Subcutaneous abdominal adipose tissue (tissue), 5 donors: Measurements from ENCODE around the gene SYCE1L.
A peak's percentile ranks its signal among the peaks of the same experiment; 100 is the strongest.

Experiments used
- H3K27ac ChIP-seq: one replicate; pipeline ENCODE4 v1.7.0; 2013; ENCODE audit warnings: low read depth, mild to moderate bottlenecking, inconsistent platforms, low read length, moderate library complexity
- H3K27me3 ChIP-seq, 5 donors: one replicate each; pipeline ENCODE4 v1.7.0; 2013; ENCODE audit warnings: low read length in 5 of 5, inconsistent platforms in 1 of 5; ENCODE audit not compliant: control insufficient read depth in 5 of 5, insufficient read depth in 4 of 5
- H3K36me3 ChIP-seq, 5 donors: one replicate each; pipeline ENCODE4 v1.7.0; 2013; ENCODE audit warnings: low read length in 5 of 5; ENCODE audit not compliant: control insufficient read depth in 5 of 5, insufficient read depth in 5 of 5
- H3K4me1 ChIP-seq, 5 donors: one replicate each; pipeline ENCODE4 v1.7.0; 2013; ENCODE audit warnings: low read length in 5 of 5, mild to moderate bottlenecking in 3 of 5, moderate library complexity in 1 of 5; ENCODE audit not compliant: control insufficient read depth in 5 of 5, insufficient read depth in 5 of 5
- H3K4me3 ChIP-seq, 5 donors: one replicate each; pipeline ENCODE4 v1.7.0; 2013; ENCODE audit warnings: low read length in 5 of 5, low read depth in 1 of 5
- H3K9ac ChIP-seq, 5 donors: one replicate each; pipeline ENCODE4 v1.7.0; 2013; ENCODE audit warnings: low read length in 5 of 5, mild to moderate bottlenecking in 4 of 5, moderate library complexity in 3 of 5
- H3K9me3 ChIP-seq, 5 donors: one replicate each; pipeline ENCODE4 v1.7.0; 2013; ENCODE audit warnings: low read length in 5 of 5; ENCODE audit not compliant: control insufficient read depth in 5 of 5
- donor health status: healthy.
- donor health status: healthy.
- donor health status: healthy.
- donor health status: healthy.
- donor health status: healthy.

SYCE1L gene

GRCh38 chr16:77195411-77195810 is 3.8 kb upstream of the SYCE1L start:
- Histone ChIP-seq H3K4me1 (peaks cover 0 to 23% (median 15%) of the 10 kb centered on the region in 5 donors), H3K27me3 (no peaks in the 10 kb centered on the region), H3K36me3 (peaks cover 0 to 66% (median 58%) of the 10 kb centered on the region in 5 donors)

GRCh38 chr16:77197747-77198146 is 1.5 kb upstream of the SYCE1L start:
- Histone ChIP-seq H3K27ac (no peak overlapping the region), H3K9me3 (no peaks in the 10 kb centered on the region), H3K27me3 (no peaks in the 10 kb centered on the region), H3K4me3 (no peak overlapping the region), H3K36me3 (peaks cover 4 to 71% (median 58%) of the 10 kb centered on the region in 5 donors), H3K9ac (no peak overlapping the region), H3K4me1 (peaks cover 0 to 6% (median under 1%) of the 10 kb centered on the region in 5 donors)

More at GRCh38 chr16:77195411-77195810, 3.8 kb upstream of the SYCE1L start:
- Histone ChIP-seq H3K4me3 (no peak overlapping the region), H3K27ac (no peak overlapping the region), H3K9me3 (no peaks in the 10 kb centered on the region), H3K9ac (no peak overlapping the region)

GRCh38 chr16:77206533-77206932 is 7.3 kb downstream of the SYCE1L start:
- Histone ChIP-seq H3K36me3 (no peaks in the 10 kb centered on the region), H3K4me3 (no peak overlapping the region), H3K4me1 (peaks cover 2 to 29% (median 13%) of the 10 kb centered on the region in 5 donors), H3K9ac (no peak overlapping the region), H3K27ac (no peak overlapping the region), H3K27me3 (no peaks in the 10 kb centered on the region), H3K9me3 (no peaks in the 10 kb centered on the region)

- H3K4me1 ChIP-seq, result peaks cover 2 to 34% (median 17%) of the 10 kb centered on the region in 5 donors
- H3K9me3 ChIP-seq, result no peaks in the 10 kb centered on the region
- no peak overlapping the region for H3K27ac ChIP-seq
- H3K4me3 ChIP-seq, result no peak overlapping the region
- no peaks in the 10 kb centered on the region for H3K36me3 ChIP-seq
- H3K9ac ChIP-seq, result no peak overlapping the region
- H3K27me3 ChIP-seq, result no peaks in the 10 kb centered on the region
Measured at GRCh38 chr16:77207030-77207429, 7.8 kb downstream of the SYCE1L start.

GRCh38 chr16:77208382-77208781 is 9.2 kb downstream of the SYCE1L start:
- no peaks in the 10 kb centered on the region for H3K27me3 ChIP-seq
- no peak overlapping the region for H3K9ac ChIP-seq
- peaks cover 2 to 42% (median 31%) of the 10 kb centered on the region in 5 donors for H3K4me1 ChIP-seq
- H3K9me3 ChIP-seq, result no peaks in the 10 kb centered on the region
- H3K27ac ChIP-seq, result no peak overlapping the region
- no peaks in the 10 kb centered on the region for H3K36me3 ChIP-seq
- no peak overlapping the region for H3K4me3 ChIP-seq

- H3K9ac ChIP-seq, result peak overlapping the region in 4 of 5 donors; percentile 40 to 75 (median 70)
- no peaks in the 10 kb centered on the region for H3K9me3 ChIP-seq
Measured at GRCh38 chr16:77211880-77212740, 12.9 kb downstream of the SYCE1L start.

GRCh38 chr16:77212741-77213541 is 13.7 kb downstream of the SYCE1L start:
- H3K4me1 ChIP-seq, result peaks cover 5 to 25% (median 22%) of the 10 kb centered on the region in 5 donors
- no peak overlapping the region for H3K27ac ChIP-seq
- no peaks in the 10 kb centered on the region for H3K27me3 ChIP-seq
- peak overlapping the region in 4 of 5 donors; percentile 40 to 75 (median 70) for H3K9ac ChIP-seq
- peak overlapping the region; percentile 33 to 77 (median 70) for H3K4me3 ChIP-seq
- no peaks in the 10 kb centered on the region for H3K36me3 ChIP-seq
- no peaks in the 10 kb centered on the region for H3K9me3 ChIP-seq

More at GRCh38 chr16:77211880-77212740, 12.9 kb downstream of the SYCE1L start:
- H3K4me1 ChIP-seq, result peaks cover 7 to 29% (median 25%) of the 10 kb centered on the region in 5 donors
- H3K27ac ChIP-seq, result no peak overlapping the region
- peak overlapping the region in 4 of 5 donors; percentile 67 to 77 (median 71) for H3K4me3 ChIP-seq
- no peaks in the 10 kb centered on the region for H3K27me3 ChIP-seq
- H3K36me3 ChIP-seq, result no peaks in the 10 kb centered on the region

- H3K36me3 ChIP-seq, result no peaks in the 10 kb centered on the region
- H3K4me3 ChIP-seq, result peak overlapping the region in 3 of 5 donors; percentile 33 to 70 (median 67)
- H3K9me3 ChIP-seq, result no peaks in the 10 kb centered on the region
- H3K4me1 ChIP-seq, result peaks cover 5 to 25% (median 22%) of the 10 kb centered on the region in 5 donors
- H3K9ac ChIP-seq, result no peak overlapping the region
- H3K27me3 ChIP-seq, result no peaks in the 10 kb centered on the region
- no peak overlapping the region for H3K27ac ChIP-seq
Measured at GRCh38 chr16:77213542-77214106, 14.4 kb downstream of the SYCE1L start.

GRCh38 chr16:77214411-77215138 is 15.4 kb downstream of the SYCE1L start:
- H3K27ac ChIP-seq, result no peak overlapping the region
- H3K4me3 ChIP-seq, result no peak overlapping the region
- H3K4me1 ChIP-seq, result peaks cover 5 to 25% (median 22%) of the 10 kb centered on the region in 5 donors
- no peaks in the 10 kb centered on the region for H3K9me3 ChIP-seq
- H3K36me3 ChIP-seq, result no peaks in the 10 kb centered on the region
- no peak overlapping the region for H3K9ac ChIP-seq
- no peaks in the 10 kb centered on the region for H3K27me3 ChIP-seq
